Fibroblast of lung (primary cell): ENCODE data around the gene NASP.

Experiments used
- CTCF ChIP-seq, 2 donors: IDR thresholded peaks in 1 of 2; conservative IDR thresholded peaks in 1 of 2; 1 replicate in 1 of 2; 2 replicates in 1 of 2; pipeline ENCODE4 v1.5.1; 2011 to 2012; ENCODE audit warnings: low read length in 2 of 2, control low read depth in 1 of 2, inconsistent platforms in 1 of 2, low read depth in 1 of 2, mild to moderate bottlenecking in 1 of 2
- EZH2 ChIP-seq: IDR thresholded peaks from 2 replicates; pipeline ENCODE4 v1.5.1; 2012; ENCODE audit warnings: low read length, control low read depth, mild to moderate bottlenecking; ENCODE audit errors: missing control alignments

- TF ChIP-seq CTCF (conservative IDR thresholded peaks at IDR 0.05 in 1 of 2, IDR thresholded peaks at IDR 0.05 in 1 of 2; ENCODE audit: low read depth in 1 of 2, low read length in 2 of 2) = no peak
- no peak for TF ChIP-seq EZH2
Observed at GRCh38 chr1:45567911-45568310, 15.9 kb upstream of the NASP start.
